ENCODE measurements around the gene TARP.
"Not testable (repeated sequence)": the region's sequence is repeated elsewhere in the genome, so short reads cannot be mapped to it uniquely, and the experiment has no call there.

TARP gene

GRCh38 chr7:38296059-38296857, 22.8 kb upstream of the TARP start:
- DNase-seq = peak; percentile 12

GRCh38 chr7:38294926-38295325, 21.5 kb upstream of the TARP start:
- DNase-seq = no peak

- DNase-seq = no peak
Observed at GRCh38 chr7:38292442-38292841, 19.0 kb upstream of the TARP start.

GRCh38 chr7:38291650-38292049, 18.2 kb upstream of the TARP start:
- DNase-seq = no peak

GRCh38 chr7:38291117-38291647, 17.7 kb upstream of the TARP start:
- DNase-seq = no peak

GRCh38 chr7:38284553-38284952, 11.1 kb upstream of the TARP start:
- no peak for DNase-seq

GRCh38 chr7:38283809-38284208, 10.4 kb upstream of the TARP start:
- no peak for DNase-seq

- DNase-seq = no peak
Observed at GRCh38 chr7:38283107-38283506, 9.7 kb upstream of the TARP start.

GRCh38 chr7:38282081-38282480, 8.6 kb upstream of the TARP start:
- DNase-seq = no peak

- no peak for DNase-seq
Observed at GRCh38 chr7:38281266-38281665, 7.8 kb upstream of the TARP start.

GRCh38 chr7:38280707-38281106, 7.3 kb upstream of the TARP start:
- DNase-seq = no peak

GRCh38 chr7:38280000-38280399, 6.6 kb upstream of the TARP start:
- no peak for DNase-seq

- DNase-seq = no peak
Observed at GRCh38 chr7:38276096-38276877, 2.9 kb upstream of the TARP start.

- DNase-seq = no peak
Observed at GRCh38 chr7:38274927-38275620, 1.6 kb upstream of the TARP start.

- DNase-seq = no peak
Observed at GRCh38 chr7:38274486-38274885, 1.1 kb upstream of the TARP start.

- not testable (repeated sequence) for DNase-seq
Observed at GRCh38 chr7:38270405-38270804, 3.0 kb downstream of the TARP start.

- DNase-seq = not testable (repeated sequence)
Observed at GRCh38 chr7:38269704-38270346, 3.6 kb downstream of the TARP start.

GRCh38 chr7:38265958-38266357, 7.5 kb downstream of the TARP start:
- DNase-seq = not testable (repeated sequence)

GRCh38 chr7:38264602-38265001, 8.8 kb downstream of the TARP start:
- not testable (repeated sequence) for DNase-seq

GRCh38 chr7:38263274-38263673, 10.2 kb downstream of the TARP start:
- DNase-seq = not testable (repeated sequence)

GRCh38 chr7:38262545-38262944, 10.9 kb downstream of the TARP start:
- no peak for DNase-seq

GRCh38 chr7:38262026-38262425, 11.4 kb downstream of the TARP start:
- DNase-seq = not testable (repeated sequence)

GRCh38 chr7:38261601-38262000, 11.8 kb downstream of the TARP start:
- not testable (repeated sequence) for DNase-seq

Data from RPMI8226 (cell line).